Stimulated activated naive CD8-positive, alpha-beta T cell treated with anti-CD3 and anti-CD28 coated beads, Interleukin-15, Interleukin-2, amounts not matched to agents 100 U/mL and 50 U/mL, for 24 hours (primary cell): Measurements from ENCODE around the gene DBN1.

Source experiments
- ATAC-seq: fragments of 150-1000 bp; cut with Tn5 transposase; one replicate; pipeline ENCODE4 v1.10.0; 2021
- DNase-seq: peaks from one replicate; pipeline ENCODE4 v3.0.0; 2021

DBN1 gene

DNA sequence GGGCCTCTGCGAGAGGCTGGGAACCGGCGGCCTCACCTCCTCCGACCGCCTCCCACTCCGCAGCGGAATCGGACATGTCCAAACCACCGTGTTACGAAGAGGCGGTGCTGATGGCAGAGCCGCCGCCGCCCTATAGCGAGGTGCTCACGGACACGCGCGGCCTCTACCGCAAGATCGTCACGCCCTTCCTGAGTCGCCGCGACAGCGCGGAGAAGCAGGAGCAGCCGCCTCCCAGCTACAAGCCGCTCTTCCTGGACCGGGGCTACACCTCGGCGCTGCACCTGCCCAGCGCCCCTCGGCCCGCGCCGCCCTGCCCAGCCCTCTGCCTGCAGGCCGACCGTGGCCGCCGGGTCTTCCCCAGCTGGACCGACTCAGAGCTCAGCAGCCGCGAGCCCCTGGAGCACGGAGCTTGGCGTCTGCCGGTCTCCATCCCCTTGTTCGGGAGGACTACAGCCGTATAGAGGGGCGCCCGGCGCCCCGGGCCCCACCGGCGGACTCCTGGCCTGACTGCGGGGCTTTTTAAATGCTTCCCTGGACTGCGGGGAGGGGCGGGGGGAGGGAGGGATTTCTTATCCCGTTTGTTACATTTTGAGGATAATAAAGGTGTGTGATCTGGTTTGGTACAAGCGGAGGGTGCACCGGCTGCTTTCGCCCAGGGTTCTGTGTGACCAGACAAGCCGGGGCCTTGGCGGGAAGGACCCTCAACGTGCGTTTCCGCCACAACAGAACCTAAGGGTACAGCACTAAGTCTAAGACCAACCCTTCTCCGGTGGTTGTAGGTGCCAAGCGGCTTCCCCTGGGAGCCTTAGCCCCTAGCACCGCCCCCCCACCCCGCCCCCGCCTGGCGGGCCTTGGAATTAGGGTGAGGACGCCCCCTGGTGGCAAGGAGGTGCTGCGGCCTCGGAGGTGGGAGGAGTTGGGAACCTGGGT lies 17.5 kb downstream of the DBN1 start:
- ATAC-seq = peak; percentile 37
- DNase-seq = peak; percentile 99

DNA sequence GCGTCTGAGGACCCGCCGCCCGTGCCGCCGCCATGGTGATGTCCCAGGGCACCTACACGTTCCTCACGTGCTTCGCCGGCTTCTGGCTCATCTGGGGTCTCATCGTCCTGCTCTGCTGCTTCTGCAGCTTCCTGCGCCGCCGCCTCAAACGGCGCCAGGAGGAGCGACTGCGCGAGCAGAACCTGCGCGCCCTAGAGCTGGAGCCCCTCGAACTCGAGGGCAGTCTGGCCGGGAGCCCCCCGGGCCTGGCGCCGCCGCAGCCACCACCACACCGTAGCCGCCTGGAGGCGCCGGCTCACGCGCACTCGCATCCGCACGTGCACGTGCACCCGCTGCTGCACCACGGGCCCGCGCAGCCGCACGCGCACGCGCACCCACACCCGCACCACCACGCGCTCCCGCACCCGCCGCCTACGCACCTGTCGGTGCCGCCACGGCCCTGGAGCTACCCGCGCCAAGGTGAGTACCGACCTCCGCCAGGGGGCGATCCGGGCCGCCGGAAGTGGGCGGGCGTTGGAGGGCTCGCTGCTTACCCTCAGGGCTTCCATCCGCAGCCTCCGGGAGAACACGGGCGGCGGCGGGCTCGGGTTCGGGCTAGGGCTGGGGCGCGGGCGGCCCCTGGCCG lies 18.3 kb downstream of the DBN1 start:
- DNase-seq (peak; percentile 96), ATAC-seq (peak; percentile 62)

DNA sequence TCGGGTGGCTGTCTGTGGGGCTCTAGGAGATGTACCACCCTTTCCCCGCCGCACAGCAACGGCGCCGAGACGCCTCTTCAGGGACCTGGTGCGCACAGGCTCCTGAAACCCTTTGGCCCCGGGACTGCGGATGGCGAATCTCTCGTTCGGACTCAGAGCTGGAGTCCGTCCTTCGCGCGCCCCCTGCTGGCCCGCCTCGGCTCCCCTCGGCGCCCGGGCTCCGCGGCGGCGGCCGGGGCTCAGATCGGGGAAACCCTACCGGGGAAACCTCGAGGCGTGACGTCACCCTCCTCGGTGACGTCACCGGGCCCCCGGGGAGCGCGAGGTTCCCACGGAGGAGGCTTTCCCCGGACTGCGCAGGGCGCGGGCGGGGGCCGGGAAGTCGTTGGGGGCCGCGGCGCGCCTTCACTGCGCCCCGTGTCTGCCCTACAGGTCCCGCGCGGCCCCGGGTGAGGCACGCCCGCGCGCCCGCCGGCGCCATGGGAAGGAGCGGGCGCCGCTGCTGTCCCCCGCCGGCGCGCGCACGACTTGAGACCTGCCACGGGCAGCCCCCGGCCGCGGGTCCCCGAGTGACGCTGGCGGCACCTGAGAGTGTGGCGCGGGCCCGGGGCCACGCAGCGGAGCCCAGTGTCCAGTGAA lies 18.9 kb downstream of the DBN1 start:
- ATAC-seq = peak; percentile 55
- DNase-seq = peak; percentile 98

DNA sequence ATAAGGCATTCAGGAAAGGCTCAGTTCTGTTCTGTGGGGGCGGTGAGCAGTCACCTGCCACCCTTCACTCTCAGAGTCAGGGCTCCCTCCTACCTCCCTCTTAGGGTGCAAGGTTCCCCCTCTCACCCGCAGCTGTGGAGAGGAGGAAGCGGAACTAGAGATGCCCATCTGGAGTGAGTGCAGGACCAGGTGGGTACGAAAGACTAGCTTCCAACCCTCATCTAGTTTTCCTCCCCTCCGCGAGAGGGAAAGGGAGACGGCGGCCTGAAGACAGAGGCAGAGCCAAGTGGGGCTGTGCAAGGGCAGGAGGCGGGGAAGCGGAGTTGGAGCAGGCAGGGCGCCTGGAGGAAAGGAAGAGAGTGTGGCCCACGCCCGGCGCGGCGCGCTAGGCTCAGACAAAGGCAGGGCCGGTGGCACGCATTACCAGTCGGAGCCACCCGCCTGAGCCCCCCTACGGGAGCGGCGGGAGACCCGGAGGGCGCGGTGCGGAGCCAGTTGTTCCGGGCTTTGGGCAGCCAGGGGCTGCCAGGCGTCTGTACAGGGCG lies 19.5 kb downstream of the DBN1 start:
- DNase-seq (no peak), ATAC-seq (no peak)

DNA sequence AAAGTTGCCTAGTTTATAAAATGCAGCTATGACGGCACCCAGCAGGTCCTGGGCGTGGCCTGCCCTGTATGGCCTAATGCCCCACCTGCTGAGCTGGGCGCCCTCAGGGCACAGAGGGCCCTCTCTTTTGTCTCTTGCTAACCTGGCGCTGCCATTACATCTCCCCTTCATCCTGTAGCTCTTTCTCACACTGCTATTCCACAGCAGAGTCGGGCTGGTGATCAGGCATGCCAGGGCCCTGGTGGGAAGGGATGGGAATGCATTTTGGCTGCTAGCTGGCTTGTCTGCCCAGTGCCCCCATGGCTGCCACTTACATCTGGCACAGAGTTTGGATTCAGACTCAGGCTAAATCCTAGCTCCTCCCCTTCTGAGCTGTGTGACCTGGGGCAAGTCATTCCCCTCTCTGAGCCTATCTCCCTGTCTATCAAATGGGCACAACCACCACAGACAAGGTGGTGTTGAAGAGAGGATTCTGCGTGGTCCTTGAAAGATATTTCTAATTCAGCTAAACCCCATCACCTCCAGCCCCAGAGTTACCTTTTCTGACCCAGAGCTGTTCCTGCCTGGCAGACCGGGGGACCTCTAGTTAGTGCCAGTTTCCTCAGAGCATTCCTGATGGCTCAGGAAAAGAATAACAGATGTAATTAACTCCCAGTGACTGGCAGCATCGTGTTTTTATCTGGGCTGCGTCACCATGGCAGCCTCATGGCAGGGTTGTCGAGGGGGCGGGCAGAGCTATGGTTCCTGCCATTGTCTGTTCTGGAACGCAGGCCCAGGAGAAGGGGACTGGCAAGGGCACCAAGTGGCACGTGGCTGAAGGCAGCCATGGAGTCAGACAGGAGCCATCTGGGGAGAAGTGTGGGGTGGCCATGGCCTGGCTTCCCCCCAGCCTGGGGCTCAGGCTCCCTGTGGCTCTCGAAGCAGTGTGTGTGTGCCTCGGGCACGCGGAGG lies 20.5 kb downstream of the DBN1 start:
- DNase-seq (no peak), ATAC-seq (no peak)

DNA sequence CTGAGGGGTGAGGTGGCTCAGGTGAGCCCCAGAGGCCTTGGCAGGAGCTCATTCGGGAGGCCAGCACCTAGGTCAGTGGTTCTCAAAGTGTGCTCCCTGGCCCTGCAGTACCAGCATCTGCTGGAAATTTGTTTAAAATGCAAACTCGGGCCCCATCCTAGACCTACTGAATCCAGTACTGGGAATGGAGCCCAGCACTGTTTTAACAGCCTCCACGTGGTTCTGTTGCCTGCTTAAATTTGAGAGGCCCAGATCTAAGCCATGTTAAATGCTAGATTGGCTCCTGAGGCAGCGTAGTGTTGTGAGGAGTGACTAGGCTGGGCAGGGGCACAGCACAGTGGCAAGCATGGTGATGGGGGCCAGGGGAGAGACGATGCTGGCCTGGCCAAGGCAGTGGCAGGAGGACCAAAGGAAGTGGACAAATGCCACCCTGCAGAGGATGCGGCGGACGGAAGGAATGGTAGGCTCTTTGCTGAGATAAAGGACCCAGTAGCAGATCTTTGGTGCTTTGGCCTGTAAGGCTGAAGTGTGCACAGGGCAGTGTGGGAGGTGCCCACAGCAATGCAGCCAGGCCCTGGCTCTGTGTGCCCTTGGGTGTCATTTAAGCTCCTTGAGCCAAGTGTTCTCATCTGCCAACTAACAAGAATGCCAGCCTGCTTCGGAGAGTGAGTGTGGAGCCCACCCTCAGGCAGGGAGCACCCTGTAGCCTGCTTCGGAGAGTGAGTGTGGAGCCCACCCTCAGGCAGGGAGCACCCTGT lies 22.6 kb downstream of the DBN1 start:
- ATAC-seq (no peak), DNase-seq (no peak)

DNA sequence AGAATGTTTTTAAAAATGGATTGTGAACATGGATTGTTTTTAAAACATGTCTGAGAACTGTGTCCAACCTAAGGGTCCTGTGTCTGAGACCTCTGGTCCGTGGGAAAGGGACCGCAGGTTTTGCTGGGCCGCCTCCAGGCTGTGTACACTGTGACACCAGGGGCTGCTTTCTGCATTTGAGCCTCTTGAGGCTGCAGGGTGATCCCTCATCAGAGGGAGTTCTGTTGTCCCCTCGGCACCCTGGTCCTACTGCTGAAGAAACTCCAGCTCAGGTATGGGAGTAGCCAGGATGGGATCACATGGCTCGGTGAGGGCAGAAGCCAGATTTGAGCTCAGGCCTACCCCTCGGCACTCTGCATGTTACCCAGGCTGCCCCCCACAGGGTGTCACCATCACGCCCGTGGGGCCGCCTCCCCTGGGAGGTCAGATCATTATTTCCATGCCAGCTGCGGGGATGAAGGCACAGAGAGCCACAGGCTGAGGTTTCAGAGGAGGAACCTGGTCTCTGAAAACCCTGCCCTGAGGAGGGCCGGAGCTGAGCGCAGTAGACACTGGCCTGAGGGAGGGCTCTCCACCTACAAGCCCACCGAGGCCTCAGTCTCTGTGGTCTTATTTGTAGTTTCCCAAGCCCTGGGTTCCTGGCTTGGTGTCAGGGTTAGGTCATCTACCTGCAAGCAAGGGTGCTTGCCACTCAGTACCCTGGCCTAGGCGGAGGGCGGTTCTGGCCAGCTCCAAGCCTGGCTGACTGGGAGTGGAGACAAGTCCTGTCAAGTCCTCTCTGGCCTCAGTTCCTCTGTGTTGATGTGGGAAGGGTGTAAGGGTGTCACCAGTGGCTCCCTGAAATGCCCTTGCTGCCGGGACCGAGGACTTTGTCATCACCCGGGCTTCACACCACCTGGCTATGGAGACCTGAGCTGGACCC lies 24.0 kb downstream of the DBN1 start:
- DNase-seq (no peak), ATAC-seq (no peak)

DNA sequence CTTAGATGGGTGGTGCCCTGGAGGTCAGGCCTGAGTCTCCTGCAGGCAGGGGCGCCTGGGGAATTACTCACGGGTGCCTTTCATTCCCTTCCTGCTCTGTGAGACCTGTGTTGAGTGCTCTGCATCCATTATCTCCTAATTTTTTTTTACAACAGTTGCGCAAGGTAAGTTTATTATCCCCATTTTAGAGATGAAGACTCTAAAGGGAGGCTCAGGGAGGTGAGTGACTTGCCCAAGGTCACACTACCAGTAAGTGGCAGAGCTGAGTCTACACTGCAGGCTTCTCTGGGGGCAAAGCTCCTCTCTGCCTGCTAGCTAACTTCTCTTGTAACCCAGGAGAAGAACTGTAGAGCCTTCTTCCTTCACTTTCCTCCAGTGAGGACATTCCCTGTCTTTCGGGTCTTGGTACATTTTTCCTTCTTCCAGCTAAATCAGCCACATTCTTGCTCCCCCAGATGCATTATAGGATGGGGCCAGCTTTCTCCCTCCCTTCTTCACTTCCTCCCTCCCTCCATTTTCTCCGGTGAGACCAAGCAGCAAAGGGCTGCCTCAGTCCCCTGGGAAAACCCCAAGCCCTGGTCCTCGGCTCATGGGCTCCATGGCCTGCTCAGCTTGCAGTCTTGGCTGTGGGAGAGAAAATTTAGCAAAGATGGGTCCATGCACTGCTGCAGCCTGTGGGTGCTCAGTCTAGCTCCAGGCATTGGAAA lies 25.0 kb downstream of the DBN1 start:
- DNase-seq = no peak
- no peak for ATAC-seq

DNA sequence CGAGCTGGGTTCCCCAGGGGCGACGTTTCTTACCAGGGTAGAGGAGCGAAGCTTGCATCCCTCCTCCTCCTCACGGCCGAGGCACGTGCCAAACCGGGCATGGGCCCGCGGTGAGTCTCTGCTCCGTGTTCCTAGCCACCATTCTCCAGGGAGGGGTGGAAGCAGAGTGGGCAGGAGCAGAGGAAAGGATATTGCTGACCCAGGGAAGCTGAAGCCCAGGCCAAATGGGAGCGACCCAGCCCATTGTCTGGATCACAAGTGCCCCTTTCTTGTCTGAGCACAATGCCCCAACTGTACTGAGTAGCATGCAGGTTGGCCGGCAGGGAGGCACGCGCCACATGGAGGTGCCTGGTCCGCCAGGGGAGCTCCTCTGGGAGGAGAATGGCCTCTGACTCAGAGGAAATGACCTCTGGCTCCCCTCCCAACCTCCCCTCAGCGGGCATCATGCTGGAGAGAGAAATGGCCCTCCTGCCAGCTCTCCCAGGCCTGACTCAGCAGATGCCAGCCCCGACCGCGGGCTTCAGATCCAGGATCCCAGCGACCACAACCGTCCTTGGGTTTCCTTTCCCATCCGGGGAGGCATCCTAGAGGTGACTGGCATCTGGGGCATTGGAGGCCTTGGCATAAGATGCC lies 25.7 kb downstream of the DBN1 start:
- peak; percentile 57 for DNase-seq
- no peak for ATAC-seq

DNA sequence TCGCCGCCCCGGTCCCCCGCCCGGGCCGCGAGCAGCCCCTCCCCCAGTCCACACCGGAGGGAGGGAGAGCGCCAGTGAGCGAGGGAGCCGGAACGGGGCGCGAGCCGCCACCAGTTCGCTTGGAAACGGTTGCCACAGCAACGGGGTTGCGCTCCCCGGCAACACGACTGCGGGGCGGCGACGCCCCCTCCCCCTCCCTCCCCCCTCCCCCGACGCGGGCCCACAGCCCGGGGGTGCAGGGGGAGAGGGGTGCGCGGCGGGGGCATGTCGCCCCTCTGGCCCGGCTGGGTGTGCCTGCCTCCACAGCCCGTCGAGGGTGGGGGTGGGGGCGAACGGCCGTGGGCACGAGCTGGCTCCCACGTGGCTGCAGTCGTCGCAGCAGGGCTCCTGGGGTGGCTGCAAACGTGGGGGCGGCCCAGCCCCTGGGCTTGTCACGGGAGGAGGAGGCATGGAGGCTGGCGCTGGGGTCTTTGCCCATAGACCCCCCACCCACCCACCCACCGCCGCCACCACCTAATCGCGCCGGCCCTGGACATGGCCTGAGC lies 26.3 kb downstream of the DBN1 start:
- peak; percentile 77 for DNase-seq
- ATAC-seq = peak; percentile 21

DNA sequence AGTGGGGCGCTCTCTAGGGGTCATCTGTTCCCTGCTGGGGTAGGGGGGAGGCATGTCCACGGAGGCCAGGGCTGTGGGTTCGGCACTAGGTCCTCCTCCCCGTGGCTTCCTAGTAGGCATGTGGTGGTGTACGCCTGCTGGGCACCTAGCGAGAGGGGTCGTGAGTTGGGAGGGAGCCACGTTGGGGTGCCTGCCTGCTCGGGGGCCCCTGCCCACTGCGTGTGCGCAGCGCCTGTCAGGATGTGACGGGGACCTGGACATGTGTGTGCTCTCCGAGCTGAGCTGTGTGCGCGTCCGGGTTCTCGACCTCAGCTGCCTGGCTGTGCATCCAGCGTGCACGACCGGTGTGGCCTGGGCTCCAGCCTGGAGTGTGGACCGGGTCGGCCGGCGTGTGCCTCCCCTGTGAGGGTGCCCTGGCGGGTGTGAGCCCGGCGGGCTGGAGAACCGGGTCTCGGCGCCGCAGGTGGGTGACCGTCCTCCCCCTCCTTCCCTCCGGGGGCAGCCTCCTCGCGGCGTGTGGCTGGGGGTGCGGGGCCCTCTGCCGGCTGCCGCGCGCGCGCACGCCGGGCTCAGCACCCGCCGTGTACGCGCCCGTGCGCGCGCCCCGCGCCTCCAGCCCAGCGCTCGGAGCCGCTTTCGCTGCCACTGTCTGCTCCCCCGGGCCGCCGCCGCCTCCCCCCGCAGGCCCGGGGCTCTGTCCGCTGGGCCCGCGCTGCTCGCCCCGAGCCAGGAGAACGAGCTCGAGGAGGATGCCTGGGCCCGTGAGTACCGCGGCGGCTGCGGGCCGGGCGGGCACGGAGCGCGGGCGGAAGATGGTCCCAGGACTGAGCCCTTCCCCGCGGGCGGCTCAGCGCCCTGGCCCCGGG lies 27.0 kb downstream of the DBN1 start, which contains the start of gene PRR7:
PRR7 (plus strand) TSS at position 615 of the 866 bp plus-strand sequence. CDS start 8,254 bp downstream, outside the sequence.
- DNase-seq (peak; percentile 83), ATAC-seq (peak; percentile 57)

DNA sequence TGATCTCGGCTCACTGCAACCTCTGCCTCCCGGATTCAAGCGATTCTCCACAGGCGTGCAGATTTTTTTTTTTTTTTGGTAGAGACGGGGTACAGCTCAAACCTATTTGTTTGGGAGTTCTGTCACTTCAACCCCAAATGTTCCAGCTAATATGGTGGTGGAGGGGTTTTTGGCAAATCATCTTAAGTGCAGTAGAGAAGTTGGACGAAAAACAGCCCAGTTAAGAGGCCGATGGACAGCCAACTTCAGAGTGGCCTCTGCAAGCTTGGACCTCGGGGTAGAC lies 27.6 kb downstream of the DBN1 start:
- no peak for ATAC-seq
- no peak for DNase-seq

DNA sequence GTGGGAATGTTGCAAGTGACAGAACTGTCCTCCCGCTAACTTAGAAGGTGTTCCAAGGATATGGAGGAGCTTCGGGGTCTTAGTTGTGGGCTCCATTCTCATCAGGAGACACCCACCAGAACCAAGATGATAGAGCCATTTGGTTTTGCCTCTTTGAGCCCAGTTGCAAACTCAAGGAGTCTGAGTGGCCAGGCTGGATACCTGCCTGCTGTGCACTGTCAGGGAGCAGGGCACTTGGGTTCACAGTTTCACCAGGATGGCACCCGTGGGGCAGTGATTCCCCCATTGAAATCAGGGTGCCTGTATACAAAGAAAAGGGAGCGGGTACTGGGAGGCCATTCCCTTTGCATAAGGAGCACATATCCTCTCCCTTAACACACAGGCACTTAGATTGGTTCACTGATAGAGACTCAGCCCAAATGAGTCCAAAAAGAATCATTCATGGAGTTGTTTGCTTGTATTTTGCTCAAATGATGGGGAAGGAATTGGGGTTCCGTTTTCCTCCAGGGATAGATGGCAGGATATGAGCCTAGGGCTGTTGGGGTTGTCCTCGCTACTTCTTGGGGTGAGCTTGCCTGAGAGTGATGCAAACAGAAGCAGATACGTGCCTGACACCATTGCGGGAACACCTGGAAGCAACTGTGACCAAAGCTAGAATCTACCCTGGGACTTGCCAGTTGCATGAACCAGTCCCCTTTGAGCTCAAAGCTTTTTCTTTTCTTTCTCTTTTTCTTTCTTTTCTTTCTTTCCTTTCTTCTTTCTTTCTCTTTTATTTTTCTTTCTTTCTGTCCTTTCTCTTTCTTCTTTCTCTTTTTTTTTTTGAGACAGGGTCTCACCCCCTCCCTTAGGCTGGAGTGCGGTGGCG lies 28.1 kb downstream of the DBN1 start:
- peak; percentile 8 for DNase-seq
- no peak for ATAC-seq

DNA sequence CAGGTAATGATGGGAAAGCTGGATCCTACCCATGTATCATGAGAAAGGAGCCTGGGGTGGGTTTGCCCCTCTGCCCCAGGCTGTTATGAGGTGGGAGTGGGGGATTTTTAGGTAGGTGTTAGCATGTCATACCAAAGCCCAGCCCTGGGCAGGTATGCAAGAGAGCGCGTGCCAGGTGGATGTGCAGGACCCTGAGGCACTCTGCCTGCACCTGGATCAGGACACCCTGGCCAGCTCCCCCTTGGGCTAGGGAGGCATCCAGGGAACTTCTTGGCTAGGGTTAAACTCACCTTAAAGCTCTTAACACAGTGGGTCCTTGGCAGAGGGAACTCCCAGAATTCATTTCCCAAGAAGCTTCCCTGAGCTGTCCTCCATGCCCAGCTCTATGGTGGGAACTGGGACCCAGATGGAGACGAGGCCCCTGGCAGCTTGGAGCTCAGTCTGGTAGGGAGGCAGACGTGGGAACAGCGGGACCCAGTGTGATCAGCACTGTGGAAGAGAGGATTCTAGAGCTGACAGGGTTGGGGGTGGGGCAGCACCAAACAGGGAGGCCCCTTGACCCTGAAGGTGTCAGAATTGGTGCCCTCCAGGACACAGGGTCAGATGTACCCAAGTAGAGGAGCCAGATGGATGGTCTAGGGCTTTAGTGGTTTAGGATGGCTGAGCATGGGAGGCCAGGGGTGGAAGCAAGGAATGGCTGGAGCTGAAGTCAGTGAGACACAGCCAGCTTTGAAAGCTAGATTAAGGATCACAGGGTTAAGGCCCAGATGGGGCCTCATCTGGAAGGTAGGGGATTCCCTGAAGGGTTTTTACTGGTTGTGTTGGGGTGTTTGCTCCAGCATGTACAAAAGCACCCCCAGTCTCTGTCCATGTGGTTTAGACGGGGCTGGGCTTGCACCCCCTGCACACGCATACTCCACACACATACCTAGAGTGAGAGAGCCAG lies 29.1 kb downstream of the DBN1 start:
- ATAC-seq (no peak), DNase-seq (no peak)
